Measurements from ENCODE around the gene ZNF777.
"Not testable (repeated sequence)": the region's sequence is repeated elsewhere in the genome, so short reads cannot be mapped to it uniquely, and the experiment has no call there.

ZNF777 gene

DNA sequence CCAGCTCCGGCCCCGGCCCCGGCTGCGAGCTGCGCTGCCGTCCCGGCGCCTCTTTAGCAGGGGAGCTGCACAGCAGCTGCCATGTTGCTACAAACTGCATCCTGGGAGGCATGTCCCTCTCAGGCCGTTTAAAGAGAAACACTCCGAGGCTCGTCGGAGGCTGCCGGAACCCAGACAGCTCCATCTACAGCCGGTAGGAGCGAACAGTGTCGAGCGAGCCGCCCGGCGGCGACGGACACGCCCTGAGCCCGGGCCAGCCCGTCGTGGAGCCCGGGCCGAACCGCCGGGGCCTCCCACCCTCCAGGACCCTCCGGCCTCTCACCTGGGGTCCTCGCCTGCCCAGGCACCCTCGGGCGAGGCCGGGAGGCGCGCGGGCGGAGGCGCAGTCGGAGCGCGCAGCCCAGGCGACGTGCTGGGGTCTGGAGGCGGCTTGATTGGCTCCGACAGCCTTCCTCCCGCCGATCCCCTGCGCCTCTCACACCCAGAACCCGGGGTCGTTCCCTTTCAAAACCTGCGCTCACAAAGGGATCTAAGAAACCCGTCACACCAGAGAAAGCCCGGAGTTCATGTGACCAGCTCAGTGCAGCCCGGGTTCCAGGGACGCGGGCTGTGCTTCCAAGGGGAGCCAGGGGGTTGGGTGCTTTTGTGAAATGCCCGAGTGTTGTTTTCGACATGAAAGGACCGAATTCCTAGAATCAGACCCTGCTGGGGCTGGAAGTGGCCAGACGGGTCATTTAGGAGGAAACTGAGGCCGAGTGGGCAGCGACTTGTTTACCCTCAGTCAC lies at the start of gene ZNF777:
TSS of gene ZNF777 (minus strand) at position 570 of the 785 bp plus-strand sequence. CDS start 5,040 bp downstream, outside the sequence.
- DNase-seq (ENCODE audit: low read depth in 2 of 2): peak; percentile 49 to 69

GRCh38 chr7:149510248-149510647 lies 49.4 kb upstream of the ZNF777 start:
- DNase-seq (ENCODE audit: low read depth in 2 of 2): no peak

DNA sequence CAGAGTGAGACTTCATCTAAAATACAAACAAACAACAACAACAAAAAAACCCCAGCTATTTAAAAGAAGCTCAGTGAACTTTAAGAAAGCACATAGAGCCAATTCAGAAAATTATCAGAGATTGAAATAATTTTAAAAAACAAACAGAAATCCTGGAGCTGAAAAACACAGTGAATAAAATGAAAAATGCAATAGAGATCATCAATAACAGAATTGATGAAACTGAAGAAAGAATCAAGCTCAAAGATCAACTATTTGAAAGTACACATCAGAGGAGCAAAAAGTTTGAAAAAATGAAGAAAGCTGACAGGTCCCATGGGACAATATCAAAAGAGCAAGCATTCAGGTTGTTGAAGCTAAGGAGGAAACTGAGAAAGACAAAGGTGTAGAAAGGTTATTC lies 48.9 kb upstream of the ZNF777 start:
- DNase-seq (ENCODE audit: low read depth in 2 of 2): no peak

DNA sequence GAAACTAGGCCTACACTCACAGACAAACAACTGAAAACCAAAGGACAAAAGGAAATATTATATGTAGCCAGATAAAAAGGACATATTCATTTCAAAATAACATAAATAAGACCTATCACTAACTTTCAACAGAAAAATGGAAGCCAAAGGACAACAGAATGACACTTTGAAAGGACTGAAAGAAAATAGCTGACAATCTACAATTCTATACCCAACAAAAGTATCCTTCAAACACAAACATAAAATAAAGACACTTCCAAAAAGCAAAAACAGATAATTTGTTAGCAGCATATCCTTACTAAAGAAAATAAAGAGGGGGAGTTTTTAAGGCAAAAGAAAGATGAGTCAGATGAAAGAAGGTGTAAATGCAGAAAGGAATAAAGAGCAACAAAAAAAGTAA lies 44.7 kb upstream of the ZNF777 start:
- DNase-seq (ENCODE audit: low read depth in 2 of 2): no peak

- DNase-seq (ENCODE audit: low read depth in 2 of 2): no peak
Observed at GRCh38 chr7:149501651-149502050, 40.8 kb upstream of the ZNF777 start.

- no peak for DNase-seq (ENCODE audit: low read depth in 2 of 2)
Observed at GRCh38 chr7:149500910-149501309, 40.0 kb upstream of the ZNF777 start.

- no peak for DNase-seq (ENCODE audit: low read depth in 2 of 2)
Observed at GRCh38 chr7:149500201-149500600, 39.3 kb upstream of the ZNF777 start.

GRCh38 chr7:149498811-149499210 lies 37.9 kb upstream of the ZNF777 start:
- DNase-seq (ENCODE audit: low read depth in 2 of 2): no peak

- DNase-seq (ENCODE audit: low read depth in 2 of 2): peak; percentile 54 to 63
Observed at GRCh38 chr7:149497467-149498261, 36.8 kb upstream of the ZNF777 start, which contains the start of gene ZNF746. TSS of gene ZNF746 (minus strand) at chr7:149497809. CDS start at chr7:149497536, 273 bp downstream.

DNA sequence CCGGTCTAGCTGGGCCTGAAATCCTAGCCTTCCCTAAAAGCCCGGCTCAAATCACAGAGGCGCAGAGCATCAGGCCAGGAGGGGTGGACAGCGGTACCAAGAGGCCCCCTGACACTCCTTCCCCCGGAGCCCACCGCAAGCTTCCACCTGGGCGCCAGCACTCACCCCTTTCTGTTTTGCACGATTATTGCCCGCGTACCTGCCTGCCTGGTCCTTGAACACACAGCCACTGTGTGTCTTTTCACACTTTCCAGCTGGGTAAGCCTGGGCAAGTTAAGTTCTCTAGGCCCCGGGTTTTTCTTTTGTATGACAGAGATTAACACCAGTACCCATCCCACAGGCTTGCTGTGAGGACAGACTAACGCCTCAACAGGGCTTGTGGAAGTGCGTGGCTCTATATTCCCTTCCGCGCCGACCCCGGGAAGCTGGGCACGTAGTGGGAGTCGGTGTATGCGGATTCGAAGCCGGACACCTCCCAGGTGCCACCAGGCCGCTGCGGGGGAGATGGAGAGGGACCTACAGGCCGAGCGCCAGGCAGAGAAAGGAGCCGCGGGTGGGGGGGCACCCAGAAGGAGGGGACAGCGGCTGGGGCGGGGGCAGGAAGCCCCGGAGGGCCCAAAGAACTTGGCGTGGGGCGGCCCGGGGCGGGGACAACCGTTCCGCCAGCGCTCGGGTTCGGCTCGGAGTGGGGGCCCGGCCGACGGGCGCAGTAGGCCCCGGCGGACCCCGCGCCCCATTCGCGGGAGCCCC lies 36.0 kb upstream of the ZNF777 start:
- DNase-seq (ENCODE audit: low read depth in 2 of 2): peak in 1 of 2 donors; percentile 16

DNA sequence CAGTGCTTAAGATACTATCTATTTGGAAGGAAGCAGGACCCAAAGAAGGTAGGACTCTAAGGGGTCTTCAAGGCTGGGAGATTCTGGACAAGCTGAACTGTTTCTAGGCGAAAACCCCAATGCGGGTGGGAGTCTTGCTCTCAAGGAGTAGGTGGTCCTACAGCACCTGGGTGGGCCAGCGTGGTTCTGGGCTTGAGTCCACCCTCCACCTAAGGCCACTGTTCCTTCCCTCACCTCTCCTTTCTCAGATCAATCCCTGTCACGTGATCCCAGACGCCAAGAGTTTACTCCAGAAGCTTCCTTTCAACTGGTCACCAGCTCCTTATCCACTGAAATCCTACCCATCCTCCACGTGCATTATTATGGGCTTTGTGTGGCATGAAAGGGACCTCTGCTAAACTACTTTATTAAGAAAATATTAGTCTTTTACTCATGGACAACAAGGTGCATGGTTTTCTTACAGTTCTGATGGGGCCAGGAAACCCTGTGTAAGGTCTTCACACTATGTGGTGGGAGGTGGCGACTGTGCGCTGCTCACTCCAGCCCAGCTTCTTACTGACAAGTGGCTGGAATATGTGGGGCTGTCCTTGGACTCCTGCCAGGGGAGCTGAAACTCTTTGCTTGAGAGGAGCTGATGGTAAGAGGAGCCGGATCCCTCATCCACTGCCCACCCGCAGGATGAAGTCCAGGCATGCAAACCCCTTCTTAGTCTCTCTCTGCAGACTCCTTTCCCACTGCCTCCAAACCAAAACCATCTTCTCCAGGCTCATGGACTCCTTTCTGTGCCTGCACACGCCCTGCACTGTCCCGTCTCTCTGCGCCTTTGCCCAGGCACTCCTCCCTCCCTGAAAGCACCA lies 35.2 kb upstream of the ZNF777 start:
- no peak for DNase-seq (ENCODE audit: low read depth in 2 of 2)

GRCh38 chr7:149494738-149495368 lies 34.0 kb upstream of the ZNF777 start:
- no peak for DNase-seq (ENCODE audit: low read depth in 2 of 2)

- DNase-seq (ENCODE audit: low read depth in 2 of 2): not testable (repeated sequence)
Observed at GRCh38 chr7:149493975-149494374, 33.1 kb upstream of the ZNF777 start.

DNA sequence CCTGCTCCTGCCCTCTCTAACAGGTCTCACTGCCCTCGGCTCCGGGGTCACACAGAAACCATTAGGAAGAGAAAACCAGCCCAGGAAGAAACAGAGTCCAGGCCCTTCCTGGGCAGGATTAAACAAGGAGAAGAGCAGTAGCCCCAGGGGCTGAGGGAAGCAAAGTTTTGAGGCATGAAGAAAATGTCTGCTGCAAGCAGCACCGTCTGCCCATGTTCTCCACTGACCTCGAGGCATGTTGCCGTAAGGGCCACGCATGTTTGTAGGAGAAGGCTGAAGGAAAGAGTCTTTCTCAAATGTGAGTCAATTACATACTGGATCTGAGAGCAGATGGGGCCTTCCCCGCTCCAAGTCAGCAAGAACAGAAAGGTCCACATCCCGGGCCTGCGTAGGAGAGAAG lies 32.5 kb upstream of the ZNF777 start:
- no peak for DNase-seq (ENCODE audit: low read depth in 2 of 2)

DNA sequence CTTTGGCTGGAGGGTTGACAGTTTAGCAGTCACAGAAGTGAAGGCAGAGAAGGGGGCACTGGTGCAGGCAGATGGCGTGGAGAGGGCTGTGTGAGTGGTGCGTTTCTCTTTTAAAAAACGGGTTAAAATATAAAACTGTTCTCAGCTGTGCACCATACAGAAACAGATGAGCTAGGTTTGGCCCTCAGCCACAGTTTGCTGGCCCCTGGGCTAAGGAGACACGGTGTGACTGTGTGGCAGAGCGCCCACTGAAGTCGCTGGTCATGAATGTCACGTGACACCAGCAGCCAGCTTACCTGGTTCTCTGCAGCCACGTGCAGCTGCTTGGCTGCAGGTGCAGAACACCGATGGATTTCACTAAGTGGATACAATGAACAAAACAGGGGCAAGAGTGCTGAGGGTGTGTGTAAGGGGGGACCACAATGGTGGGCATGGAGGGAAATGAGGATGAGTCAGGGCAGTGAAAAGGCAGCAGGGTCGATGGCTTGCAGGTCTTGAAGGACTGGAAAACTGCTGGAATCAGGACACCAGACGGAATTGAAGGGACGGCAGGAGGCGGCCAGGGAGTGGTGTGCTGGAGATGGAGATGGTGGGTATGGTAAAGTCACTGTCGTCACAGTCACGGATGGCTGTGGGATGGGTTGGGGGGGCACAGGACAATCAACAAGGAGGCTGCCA lies 29.4 kb upstream of the ZNF777 start:
- DNase-seq (ENCODE audit: low read depth in 2 of 2): no peak

- no peak for DNase-seq (ENCODE audit: low read depth in 2 of 2)
Observed at GRCh38 chr7:149489391-149490024, 28.6 kb upstream of the ZNF777 start.

DNA sequence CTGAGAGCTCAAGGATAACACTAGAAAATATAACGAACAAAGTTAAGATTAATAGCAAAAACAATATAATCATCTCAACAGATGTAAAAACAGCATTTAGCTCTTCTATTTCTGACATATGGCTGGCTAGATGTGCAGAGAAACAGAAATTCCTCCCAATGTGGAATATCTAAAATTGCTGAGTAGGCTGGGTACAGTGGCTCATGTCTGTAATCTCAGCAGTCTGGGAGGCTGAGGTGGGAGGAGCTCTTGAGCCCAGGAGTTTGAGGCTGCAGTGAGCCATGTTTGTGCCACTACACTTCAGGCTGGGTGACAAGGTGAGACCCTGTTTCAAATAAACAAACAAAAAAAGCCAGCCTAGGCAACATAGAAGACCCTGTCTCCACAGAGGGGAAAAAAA lies 18.7 kb upstream of the ZNF777 start:
- DNase-seq (ENCODE audit: low read depth in 2 of 2): no peak

- DNase-seq (ENCODE audit: low read depth in 2 of 2): no peak
Observed at GRCh38 chr7:149478754-149479153, 17.9 kb upstream of the ZNF777 start.
